HG03432 (cell line): Measurements from ENCODE around the gene WRNIP1.
"Not testable (repeated sequence)": the region's sequence is repeated elsewhere in the genome, so short reads cannot be mapped to it uniquely, and the experiment has no call there.

Experiments
- ATAC-seq: cut with Tn5 transposase; IDR thresholded peaks from one replicate; pipeline ENCODE4 v1.9.1; 2021; ENCODE audit warnings: mild to moderate bottlenecking, moderate library complexity; ENCODE audit not compliant: unreplicated experiment

WRNIP1 gene

GRCh38 chr6:2760882-2761842 is 4.0 kb upstream of the WRNIP1 start:
- ATAC-seq: no peak

GRCh38 chr6:2762868-2763267 is 2.3 kb upstream of the WRNIP1 start:
- not testable (repeated sequence) for ATAC-seq

DNA sequence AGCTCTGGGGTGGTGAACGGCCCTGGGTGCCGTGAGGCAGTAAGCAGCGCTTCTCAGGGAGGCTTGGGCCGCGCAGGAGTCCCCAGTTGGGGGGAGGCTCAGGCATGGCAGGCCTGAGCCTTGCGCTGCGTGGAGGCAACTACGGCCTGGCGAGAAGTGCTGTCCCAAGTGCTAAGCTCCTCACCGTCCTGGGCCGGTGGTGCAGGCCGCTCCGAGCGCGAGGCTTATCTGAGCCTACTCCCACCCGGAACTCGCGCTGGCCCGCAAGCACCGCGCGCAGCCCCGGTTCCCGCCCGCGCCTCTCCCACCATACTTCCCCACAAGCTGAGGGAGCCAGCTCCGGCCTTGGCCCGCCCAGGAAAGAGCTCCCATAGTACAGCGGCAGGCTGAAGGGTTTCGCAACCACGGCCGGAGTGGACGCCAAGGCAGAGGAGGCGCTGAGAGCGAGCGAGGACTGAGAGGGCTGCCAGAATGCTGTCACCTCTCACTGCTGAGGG is 1.8 kb upstream of the WRNIP1 start:
- no peak for ATAC-seq

DNA sequence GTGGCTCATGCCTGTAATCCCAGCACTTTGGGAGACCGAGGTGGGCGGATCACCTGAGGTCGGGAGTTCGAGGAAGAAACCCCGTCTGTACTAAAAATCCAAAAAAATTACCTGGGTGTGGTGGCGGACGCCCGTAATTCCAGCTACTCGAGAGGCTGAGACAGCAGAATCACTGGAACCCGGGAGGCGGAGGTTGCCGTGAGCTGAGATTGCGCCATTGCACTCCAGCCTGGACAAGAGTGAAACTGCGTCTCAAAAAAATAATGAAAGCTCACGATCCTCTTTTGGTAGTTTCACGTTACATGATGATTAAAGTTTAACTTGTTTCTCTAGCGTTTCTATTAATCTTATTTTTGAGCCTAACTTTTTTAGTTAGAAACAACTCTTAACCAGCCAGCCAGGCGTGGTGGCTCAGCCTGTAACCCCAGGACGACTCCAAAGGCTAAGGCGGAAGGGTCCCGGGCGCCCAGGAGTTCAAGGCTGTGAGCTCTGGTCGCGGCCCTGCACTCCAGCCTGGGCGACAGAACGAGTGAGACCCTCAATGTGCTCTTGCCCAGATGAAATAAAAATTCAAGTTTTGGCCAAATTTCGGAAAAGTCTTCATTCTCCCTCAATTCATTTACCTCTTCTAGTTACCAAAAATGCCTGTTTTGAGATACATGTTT is 1.2 kb upstream of the WRNIP1 start:
- no peak for ATAC-seq

DNA sequence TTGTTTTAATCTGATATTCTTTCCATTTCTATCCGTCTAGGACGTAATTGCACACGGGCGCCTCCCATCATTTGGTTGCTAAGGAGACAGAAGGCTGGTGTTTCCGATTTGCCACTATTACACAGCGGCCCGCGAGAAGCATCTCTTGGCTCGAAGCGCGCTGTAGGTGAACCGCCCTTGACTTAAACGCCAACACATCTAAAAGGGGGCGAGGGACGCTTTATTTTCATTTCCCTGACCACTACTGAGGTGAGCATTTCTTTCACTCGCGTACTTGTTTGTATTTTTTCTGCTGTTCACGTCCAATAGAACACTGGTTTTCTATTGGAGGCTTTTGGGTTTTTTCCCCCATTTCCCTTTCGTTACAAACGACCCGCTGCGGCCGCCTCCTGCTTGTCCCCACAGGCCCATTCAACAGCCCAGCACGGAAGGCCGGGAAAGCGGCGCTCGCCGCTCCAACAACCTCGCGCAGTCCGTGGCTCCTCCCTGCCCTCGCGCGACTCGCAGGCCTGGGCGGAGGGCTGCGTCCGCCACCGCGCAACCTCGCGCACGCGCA is 505 bp upstream of the WRNIP1 start:
- ATAC-seq: peak; percentile 67

- ATAC-seq: peak; percentile 8
Observed at GRCh38 chr6:2765896-2766766, 938 bp downstream of the WRNIP1 start.

- ATAC-seq: no peak
Observed at GRCh38 chr6:2766767-2767656, 1.8 kb downstream of the WRNIP1 start.

DNA sequence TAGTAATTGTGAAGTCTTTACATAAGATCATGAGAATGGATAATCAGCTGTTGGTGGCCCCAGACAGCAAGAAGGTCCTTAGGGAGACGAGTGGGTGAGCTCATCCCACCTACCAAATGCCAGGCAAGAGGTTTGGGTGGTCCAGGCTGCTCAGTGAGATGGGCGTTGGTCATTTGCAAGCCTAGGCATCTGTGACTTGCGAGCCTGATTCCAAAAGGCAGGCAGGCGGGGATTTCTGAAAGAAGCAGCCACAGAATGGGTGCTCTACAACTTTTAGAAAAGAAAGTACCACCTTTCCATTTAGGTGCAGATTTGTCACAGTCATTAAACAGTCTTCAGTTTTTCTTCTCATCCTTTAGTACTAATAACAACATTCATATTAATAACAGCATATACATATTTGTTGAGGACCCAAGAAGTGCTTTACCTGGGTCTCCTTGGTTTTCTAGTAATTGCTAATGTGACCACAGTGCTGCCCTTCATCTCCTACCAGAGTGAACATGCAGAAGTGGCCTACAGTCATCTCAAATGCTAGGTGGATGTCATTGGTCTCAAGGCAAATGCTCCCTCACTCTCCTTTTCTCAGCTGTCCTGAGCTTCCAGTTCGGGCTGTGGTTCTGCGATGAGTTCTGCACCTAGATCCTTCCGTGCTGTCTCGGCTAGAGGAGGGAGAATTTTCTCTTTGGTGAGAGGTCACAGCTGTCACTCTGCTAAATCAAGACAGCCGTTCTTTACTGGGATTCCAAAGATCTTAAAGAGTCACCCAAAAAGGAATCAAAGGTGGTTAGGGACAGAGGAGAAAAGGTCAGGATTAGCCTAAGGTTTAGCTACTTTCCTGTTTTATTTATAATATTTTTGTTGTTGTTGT is 2.7 kb downstream of the WRNIP1 start:
- no peak for ATAC-seq

DNA sequence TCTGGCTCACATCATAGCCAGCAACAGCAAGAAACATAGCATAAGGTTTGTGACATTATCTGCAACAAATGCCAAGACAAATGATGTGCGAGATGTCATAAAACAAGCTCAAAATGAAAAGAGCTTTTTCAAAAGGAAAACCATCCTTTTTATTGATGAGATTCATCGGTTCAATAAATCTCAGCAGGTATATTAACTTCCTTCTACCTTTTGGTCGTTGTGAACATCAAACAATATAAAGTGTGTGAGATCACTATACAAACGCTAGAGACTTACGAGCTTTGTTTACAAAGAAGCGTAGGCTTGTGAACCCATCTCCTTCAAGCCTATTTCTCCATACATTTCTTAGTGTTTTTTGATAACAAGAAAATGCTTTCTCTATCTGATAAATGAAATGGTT is 3.5 kb downstream of the WRNIP1 start:
- ATAC-seq: no peak

GRCh38 chr6:2770171-2770570 is 5.0 kb downstream of the WRNIP1 start:
- no peak for ATAC-seq

DNA sequence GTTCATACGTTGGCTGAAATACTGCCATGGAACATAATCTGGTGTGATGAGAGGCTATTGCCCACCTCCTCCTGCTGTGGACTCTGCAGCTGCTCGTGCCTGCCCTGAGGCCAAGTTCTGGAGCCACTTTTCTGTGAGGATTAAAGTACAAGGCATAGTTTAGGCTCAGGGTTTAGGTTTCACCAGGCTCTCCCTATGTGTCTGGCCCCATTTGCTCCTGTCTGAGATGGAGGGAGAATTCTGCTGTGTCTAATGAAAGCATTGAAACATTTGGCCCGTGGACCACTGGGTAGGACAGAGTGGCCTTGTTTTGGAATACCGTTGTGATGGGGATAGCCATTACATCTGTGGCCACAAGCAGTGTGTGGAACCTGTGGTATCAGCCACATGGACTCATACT is 5.9 kb downstream of the WRNIP1 start:
- no peak for ATAC-seq

DNA sequence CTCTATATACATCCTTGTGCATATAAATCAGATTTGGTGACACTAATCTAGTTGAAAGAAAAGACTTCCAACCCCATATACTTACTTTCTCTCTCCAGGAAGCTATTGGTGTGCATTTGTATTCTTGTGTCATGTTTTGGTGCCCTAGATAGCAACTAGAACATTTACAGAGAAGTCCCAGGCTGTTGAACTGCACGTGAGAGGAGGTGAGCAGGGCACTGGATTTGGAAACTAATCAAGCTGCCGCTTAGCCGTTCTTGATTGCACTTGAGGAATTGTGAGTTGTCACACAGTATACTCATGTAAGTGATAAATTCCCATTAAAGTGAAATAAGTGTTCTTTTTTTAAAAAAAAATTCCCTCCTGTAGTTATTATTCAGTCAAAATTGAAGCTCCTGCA is 7.6 kb downstream of the WRNIP1 start:
- no peak for ATAC-seq

DNA sequence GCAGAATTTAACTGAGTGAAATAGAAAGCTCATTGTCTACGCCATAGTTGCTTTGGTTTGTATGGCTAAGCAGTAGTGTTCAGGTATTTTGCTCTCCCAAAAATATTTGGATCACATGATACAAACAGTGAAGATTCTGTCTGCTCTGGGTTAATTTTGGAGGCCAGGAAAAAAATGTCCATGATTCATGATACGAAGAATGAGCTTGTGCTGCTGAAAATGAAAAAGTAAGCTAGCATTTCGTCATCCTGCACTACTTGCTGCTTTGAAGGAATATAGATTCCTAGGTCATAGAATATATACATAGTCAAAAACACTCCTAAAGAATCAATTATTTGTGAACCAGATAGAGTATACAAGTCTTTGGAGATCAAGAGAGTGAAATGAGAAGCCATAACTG is 8.3 kb downstream of the WRNIP1 start:
- no peak for ATAC-seq

DNA sequence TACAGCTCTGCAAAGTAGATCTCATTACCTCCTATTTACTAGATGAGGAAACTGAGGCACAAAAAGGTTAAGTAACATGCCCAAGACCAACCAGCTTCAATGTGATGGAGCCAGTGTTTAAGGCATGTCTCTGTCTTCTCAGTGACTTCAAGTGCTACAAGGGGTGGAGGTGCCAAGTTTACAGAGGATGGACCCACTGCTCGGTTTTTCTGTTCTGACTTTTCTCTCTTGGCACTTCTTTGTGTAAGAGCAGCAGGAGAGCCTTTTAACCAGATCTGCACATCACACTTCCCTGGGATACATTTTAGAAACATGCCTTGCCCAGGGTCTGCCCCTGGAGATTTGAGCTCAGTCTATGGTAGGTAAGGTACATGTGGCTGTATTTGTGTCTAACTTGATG is 9.8 kb downstream of the WRNIP1 start:
- no peak for ATAC-seq

DNA sequence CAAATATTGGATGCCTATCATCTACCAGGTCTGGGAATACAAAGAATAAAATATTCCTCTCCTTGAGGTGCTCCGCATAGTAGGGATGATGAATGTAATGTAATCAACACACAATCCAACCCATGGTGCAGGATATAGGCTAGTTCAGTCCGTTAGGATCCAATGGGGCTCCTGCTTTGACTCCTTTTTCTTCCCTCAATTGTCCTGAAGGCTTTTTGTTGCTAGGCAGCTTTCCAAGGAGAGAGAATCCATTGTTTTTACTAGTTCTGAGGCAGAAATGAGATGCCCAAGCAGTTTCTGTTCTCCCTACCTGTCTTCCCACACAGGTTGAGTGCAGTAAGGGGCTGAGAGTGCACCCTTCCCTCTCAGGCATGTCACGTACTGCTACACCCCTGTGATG is 12.1 kb downstream of the WRNIP1 start:
- no peak for ATAC-seq

- no peak for ATAC-seq
Observed at GRCh38 chr6:2780102-2780737, 15.0 kb downstream of the WRNIP1 start.

DNA sequence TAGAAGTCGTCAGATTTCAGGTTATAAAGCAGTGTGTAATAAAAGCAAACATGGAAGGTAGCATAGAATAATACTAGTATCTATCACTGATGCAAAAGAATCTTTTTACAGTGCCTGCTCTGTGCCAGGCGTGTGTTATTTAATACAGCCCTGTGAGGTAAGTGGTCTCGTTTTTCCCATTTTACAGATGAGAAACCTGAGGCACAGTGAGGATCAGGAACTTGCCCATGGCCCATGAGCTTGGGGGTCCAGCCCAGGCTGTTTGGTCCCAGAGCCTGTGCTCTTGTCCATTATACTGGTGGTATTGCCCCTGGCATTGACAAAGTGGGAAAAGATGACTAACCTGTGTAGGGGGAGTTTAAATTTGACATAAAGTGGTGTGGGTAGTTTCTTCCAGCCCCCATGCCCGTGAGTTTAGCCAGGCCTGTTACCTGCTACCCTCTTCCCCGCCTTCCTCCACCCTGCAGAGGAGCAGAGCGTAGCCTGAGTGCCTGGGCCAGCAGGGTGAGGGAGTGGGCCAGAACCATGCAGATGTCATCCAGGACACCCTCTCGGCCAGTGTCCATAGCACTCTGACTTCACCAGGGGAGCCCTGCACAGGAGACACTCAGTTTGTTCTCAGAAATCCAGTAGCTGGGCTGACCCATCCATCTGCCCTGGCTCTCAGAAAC is 16.6 kb downstream of the WRNIP1 start:
- ATAC-seq: no peak

- ATAC-seq: no peak
Observed at GRCh38 chr6:2782356-2782708, 17.1 kb downstream of the WRNIP1 start.
